T-helper 17 cell (primary cell): ENCODE data around the gene CD164. TPM values are rescaled to one million over a fixed set of nuclear protein-coding genes. Genes with fewer than 3 reads are reported as not detected.
A peak's percentile ranks its signal among the peaks of the same experiment; 100 is the strongest.
"Not testable (repeated sequence)": the region's sequence is repeated elsewhere in the genome, so short reads cannot be mapped to it uniquely, and the experiment has no call there.

Experiments
- ATAC-seq: fragments of 150-1000 bp; cut with Tn5 transposase; 2 replicates; pipeline ENCODE4 v1.10.0; 2021; ENCODE audit warnings: mild to moderate bottlenecking, moderate library complexity
- DNase-seq, 3 donors: peaks; one replicate each; pipeline versions ENCODE4 v3.0.0 to v3.0.0-alpha.2; 2020 to 2021
- H3K9me3 ChIP-seq: one replicate; pipeline ENCODE4 v1.7.0; 2013; ENCODE audit warnings: low read length, mild to moderate bottlenecking; ENCODE audit not compliant: control insufficient read depth, poor library complexity, severe bottlenecking
- H3K27ac Mint-ChIP-seq: one replicate; pipeline ENCODE4 v1.8.0; 2022; ENCODE audit warnings: mild to moderate bottlenecking, moderate library complexity, mixed read lengths
- H3K27me3 Mint-ChIP-seq: one replicate; pipeline ENCODE4 v1.8.0; 2022; ENCODE audit warnings: mixed read lengths
- H3K36me3 Mint-ChIP-seq: one replicate; pipeline ENCODE4 v1.8.0; 2022; ENCODE audit warnings: low read depth, mixed read lengths
- H3K4me1 Mint-ChIP-seq: one replicate; pipeline ENCODE4 v1.8.0; 2022; ENCODE audit warnings: mild to moderate bottlenecking, mixed read lengths
- H3K4me3 Mint-ChIP-seq: one replicate; pipeline ENCODE4 v1.8.0; 2022; ENCODE audit warnings: mild to moderate bottlenecking, moderate library complexity, mixed read lengths
- total RNA-seq, 4 donors: library from RNA in 2 of 4; stranded (reverse) in 2 of 4; gene quantifications; one replicate each; pipeline ENCODE4 v1.2.3 and lab custom pipeline; 2022 to 2026

CD164 gene
- total RNA-seq, 2 donors from 2014 or later = 171 to 176 TPM

DNA sequence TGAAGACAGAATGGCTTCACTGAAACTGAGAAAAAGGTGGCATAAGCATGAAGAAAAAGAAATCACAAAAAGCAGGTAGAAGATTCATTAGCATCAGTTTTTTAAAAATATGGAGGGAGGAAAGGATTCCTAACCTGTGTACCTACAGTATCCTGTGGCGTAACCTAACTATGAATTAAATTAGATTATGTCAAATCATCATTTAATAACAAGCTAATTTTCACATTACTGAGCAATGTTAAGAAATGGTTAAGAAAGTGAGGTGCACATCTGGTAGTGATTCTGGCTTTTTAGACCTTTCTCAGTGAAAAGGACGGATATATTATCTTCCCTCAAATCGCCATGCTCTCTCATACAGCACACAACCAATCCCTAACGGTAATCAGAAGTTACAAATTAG is 12.5 kb downstream of the CD164 start:
- peaks cover 32% of the 10 kb centered on the region for H3K4me1 Mint-ChIP-seq
- DNase-seq (no peak), ATAC-seq (no peak)
- H3K4me3 Mint-ChIP-seq = no peak overlapping the region
- H3K27ac Mint-ChIP-seq = no peak overlapping the region
- peaks cover 13% of the 10 kb centered on the region for H3K36me3 Mint-ChIP-seq
- no peaks in the 10 kb centered on the region for H3K9me3 ChIP-seq
- H3K27me3 Mint-ChIP-seq = no peaks in the 10 kb centered on the region

- H3K4me1 Mint-ChIP-seq = peaks cover 16% of the 10 kb centered on the region
- not testable (repeated sequence) for H3K36me3 Mint-ChIP-seq, ATAC-seq, DNase-seq, H3K4me3 Mint-ChIP-seq, H3K9me3 ChIP-seq, H3K27me3 Mint-ChIP-seq
- peak overlapping the region; percentile 37 for H3K27ac Mint-ChIP-seq
Observed at GRCh38 chr6:109364382-109365078, 17.7 kb downstream of the CD164 start.

DNA sequence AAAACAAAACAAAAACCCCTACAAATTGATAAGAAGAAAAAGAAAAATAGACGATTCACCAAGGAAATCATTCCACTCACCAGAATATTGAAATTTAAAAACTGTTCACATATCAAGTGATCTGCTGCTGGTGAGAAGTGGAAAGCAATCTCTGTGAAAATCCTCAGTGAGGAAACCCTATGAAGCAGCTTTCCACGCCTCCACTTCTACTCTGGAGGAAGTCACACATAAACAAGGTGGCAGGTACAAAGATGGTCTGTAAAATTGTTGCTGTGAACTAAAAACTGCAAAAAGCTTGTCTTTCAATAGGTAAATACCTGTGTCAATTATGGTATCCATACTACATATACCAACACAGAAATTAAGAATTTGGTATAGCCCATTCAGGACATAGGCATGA is 18.5 kb downstream of the CD164 start:
- ATAC-seq (no peak), DNase-seq (no peak)
- Mint-ChIP-seq H3K4me1 (peaks cover 15% of the 10 kb centered on the region), H3K27ac (peak overlapping the region; percentile 37), H3K36me3 (peaks cover 6% of the 10 kb centered on the region), H3K27me3 (no peaks in the 10 kb centered on the region), H3K4me3 (no peak overlapping the region)
- H3K9me3 ChIP-seq = no peaks in the 10 kb centered on the region

GRCh38 chr6:109362102-109362884 is 20.0 kb downstream of the CD164 start:
- no peaks in the 10 kb centered on the region for H3K9me3 ChIP-seq
- no peak overlapping the region for H3K4me3 Mint-ChIP-seq
- peaks cover 8% of the 10 kb centered on the region for H3K36me3 Mint-ChIP-seq
- no peak for DNase-seq
- peaks cover 15% of the 10 kb centered on the region for H3K4me1 Mint-ChIP-seq
- H3K27me3 Mint-ChIP-seq = no peaks in the 10 kb centered on the region
- no peak overlapping the region for H3K27ac Mint-ChIP-seq
- no peak for ATAC-seq

DNA sequence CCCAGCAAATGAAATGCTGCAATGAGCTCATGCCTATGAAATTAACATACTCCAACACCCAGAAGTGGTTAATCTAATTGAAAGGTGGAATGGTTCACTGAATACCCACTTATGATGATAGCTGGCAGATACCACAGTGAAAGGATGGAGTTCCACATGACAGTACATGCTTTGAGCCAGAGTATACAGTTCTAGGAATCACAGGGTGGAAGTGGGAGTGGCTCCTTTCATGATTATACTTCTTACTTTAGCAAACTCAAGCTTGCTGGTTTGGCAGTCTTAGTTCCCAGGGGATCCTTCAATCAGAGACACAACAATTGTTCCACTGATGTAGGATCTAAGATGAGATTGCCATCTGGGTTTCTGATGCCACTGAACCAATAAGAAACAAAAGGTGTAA is 21.5 kb downstream of the CD164 start:
- peaks cover 10% of the 10 kb centered on the region for H3K4me1 Mint-ChIP-seq
- no peak for ATAC-seq

GRCh38 chr6:109360281-109360680 is 22.0 kb downstream of the CD164 start:
- H3K9me3 ChIP-seq = no peaks in the 10 kb centered on the region
- Mint-ChIP-seq H3K4me3 (no peak overlapping the region), H3K4me1 (peaks cover 10% of the 10 kb centered on the region), H3K27ac (no peak overlapping the region), H3K36me3 (peaks cover 6% of the 10 kb centered on the region), H3K27me3 (no peaks in the 10 kb centered on the region)
- ATAC-seq (no peak), DNase-seq (no peak)

More for the DNA sequence above, 21.5 kb downstream of the CD164 start:
- H3K27ac Mint-ChIP-seq = no peak overlapping the region
- H3K4me3 Mint-ChIP-seq = no peak overlapping the region
- no peak for DNase-seq
- peaks cover 6% of the 10 kb centered on the region for H3K36me3 Mint-ChIP-seq
- no peaks in the 10 kb centered on the region for H3K9me3 ChIP-seq
- no peaks in the 10 kb centered on the region for H3K27me3 Mint-ChIP-seq

DNA sequence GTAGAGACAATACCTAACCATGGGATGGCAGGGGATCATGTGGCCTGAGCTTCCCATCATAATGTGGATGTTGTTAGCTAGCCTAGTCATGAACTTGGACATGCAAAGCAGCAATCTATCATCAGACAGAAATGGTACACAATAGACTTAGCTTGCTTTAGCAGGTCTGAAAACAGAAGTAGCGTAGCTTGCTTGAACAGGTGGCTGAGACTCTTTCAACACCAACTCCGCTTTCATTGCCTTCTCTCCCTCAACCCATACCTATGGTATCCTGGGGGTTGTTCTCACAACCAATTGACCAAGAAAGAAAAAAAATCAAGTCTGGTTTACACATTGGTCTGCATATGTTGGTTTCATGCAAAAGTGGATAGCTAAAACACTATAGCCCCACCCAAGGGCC is 23.0 kb downstream of the CD164 start:
- Mint-ChIP-seq H3K36me3 (peaks cover 3% of the 10 kb centered on the region), H3K4me3 (no peak overlapping the region), H3K27me3 (no peaks in the 10 kb centered on the region), H3K27ac (no peak overlapping the region), H3K4me1 (peaks cover 10% of the 10 kb centered on the region)
- no peak for DNase-seq
- no peak for ATAC-seq
- no peaks in the 10 kb centered on the region for H3K9me3 ChIP-seq

- no peaks in the 10 kb centered on the region for H3K9me3 ChIP-seq
- no peak overlapping the region for H3K27ac Mint-ChIP-seq
- peaks cover 10% of the 10 kb centered on the region for H3K4me1 Mint-ChIP-seq
- H3K36me3 Mint-ChIP-seq = peaks cover 3% of the 10 kb centered on the region
- ATAC-seq = no peak
- DNase-seq = no peak
- no peak overlapping the region for H3K4me3 Mint-ChIP-seq
- H3K27me3 Mint-ChIP-seq = no peaks in the 10 kb centered on the region
Observed at GRCh38 chr6:109358204-109358603, 24.1 kb downstream of the CD164 start.

DNA sequence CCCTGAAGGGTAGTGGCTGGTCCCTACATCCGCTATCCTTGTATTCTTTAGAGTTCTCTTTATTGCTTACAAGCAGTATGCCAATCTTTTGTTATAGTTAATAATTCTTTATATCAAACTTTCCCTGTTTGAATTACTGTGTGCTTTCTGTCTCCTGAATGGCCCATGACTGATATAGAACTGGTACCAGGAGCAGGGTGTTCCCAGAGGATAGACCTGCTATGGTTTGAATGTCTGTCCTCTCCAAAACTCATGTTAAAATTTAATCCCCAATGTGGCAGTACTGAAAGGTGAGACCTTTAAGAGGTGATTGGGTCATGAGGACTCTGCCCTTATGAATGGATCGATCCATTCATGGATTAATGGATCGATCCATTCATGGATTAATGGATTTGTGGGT is 26.0 kb downstream of the CD164 start:
- Mint-ChIP-seq H3K27ac (no peak overlapping the region), H3K4me3 (no peak overlapping the region), H3K4me1 (peaks cover 5% of the 10 kb centered on the region), H3K27me3 (no peaks in the 10 kb centered on the region), H3K36me3 (peaks cover 6% of the 10 kb centered on the region)
- DNase-seq (no peak), ATAC-seq (no peak)
- no peaks in the 10 kb centered on the region for H3K9me3 ChIP-seq

GRCh38 chr6:109351231-109352130 is 30.8 kb downstream of the CD164 start:
- no peaks in the 10 kb centered on the region for H3K9me3 ChIP-seq
- H3K36me3 Mint-ChIP-seq = peaks cover 6% of the 10 kb centered on the region
- no peak for DNase-seq
- no peak overlapping the region for H3K27ac Mint-ChIP-seq
- no peak for ATAC-seq
- H3K4me3 Mint-ChIP-seq = no peak overlapping the region
- peaks cover 10% of the 10 kb centered on the region for H3K4me1 Mint-ChIP-seq
- H3K27me3 Mint-ChIP-seq = no peaks in the 10 kb centered on the region

DNA sequence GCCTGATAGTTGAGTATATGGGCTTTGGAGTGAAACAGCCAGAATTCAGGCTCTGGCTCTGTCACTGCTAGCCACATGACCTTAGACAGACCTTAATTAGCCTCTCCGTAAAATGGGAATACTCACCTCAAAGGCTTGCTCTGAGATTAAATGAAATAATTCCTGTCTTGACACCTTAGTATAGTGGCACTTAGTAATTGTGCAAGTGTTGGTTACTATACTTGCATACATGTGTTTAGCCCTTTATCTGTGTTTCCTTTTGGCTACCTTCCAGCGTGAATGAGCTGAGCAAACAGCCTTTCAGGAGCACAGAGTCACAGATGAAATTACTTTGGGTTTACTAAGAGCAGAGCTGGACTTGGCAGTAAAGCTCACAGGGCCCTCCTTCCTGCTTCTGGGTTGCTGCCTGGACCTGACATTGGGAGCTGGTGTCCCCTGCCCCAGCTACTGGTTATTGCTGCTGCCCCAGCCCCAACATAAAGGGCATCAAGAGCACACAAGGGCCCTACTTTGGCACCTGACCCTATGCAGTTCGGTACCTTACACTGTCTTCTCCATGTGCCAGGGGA is 32.8 kb downstream of the CD164 start:
- peak; percentile 10 for ATAC-seq
- DNase-seq = no peak
- Mint-ChIP-seq H3K27ac (peak overlapping the region; percentile 27), H3K4me3 (no peak overlapping the region), H3K27me3 (no peaks in the 10 kb centered on the region), H3K4me1 (peaks cover 10% of the 10 kb centered on the region), H3K36me3 (peaks cover 6% of the 10 kb centered on the region)
- no peaks in the 10 kb centered on the region for H3K9me3 ChIP-seq

DNA sequence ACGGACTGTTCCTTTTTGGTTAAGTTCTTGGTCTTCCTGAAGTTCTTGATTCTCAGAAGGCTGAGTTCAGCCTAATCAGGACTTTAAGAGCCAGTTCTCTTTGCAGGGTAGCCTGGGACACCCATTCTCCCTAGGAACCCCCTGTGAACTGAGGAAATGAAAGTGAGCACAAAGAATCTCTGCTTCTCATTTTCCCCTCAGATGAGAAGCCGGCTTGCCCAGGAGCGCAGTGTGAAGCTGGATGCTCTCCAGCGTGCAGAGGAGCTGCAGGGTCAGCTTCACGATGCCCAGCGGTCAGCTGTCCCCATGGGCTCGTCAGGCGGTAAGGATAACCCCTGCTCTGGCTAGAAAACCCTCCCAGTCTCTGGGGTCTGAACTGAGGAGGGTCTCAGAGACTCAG is 34.0 kb downstream of the CD164 start:
- DNase-seq (no peak), ATAC-seq (no peak)
- H3K36me3 Mint-ChIP-seq = peaks cover 6% of the 10 kb centered on the region
- H3K27me3 Mint-ChIP-seq = no peaks in the 10 kb centered on the region
- H3K4me1 Mint-ChIP-seq = peaks cover 10% of the 10 kb centered on the region
- no peak overlapping the region for H3K27ac Mint-ChIP-seq
- H3K9me3 ChIP-seq = no peaks in the 10 kb centered on the region
- H3K4me3 Mint-ChIP-seq = no peak overlapping the region

DNA sequence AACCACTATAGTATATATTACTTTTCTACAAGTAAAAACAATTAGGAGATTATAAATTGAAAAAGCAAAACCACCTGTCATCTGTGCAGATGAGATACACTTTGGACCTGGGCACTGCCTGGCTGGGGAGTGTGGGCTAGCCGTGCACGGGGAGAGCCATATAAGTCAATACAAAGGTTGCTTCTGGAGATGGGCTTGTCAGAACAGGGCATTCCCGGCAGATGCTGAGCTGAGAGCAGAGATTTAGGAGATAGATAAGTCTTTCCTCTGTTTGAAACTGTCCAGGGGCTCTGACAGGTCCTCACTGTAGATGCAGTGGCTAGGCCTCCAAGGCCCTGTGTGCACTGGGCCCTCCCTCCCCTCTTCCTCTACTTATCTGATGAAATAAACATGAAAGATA is 34.5 kb downstream of the CD164 start:
- H3K4me1 Mint-ChIP-seq = peaks cover 8% of the 10 kb centered on the region
- no peak overlapping the region for H3K27ac Mint-ChIP-seq
- no peaks in the 10 kb centered on the region for H3K27me3 Mint-ChIP-seq
- no peaks in the 10 kb centered on the region for H3K9me3 ChIP-seq
- no peak overlapping the region for H3K4me3 Mint-ChIP-seq
- no peak for ATAC-seq
- DNase-seq = no peak
- H3K36me3 Mint-ChIP-seq = peaks cover 6% of the 10 kb centered on the region
